ENCODE measurements around the gene EXD2. TPM values are rescaled to one million over a fixed set of nuclear protein-coding genes. Genes with fewer than 3 reads are reported as not detected.

Gene EXD2
- total RNA-seq, 6 experiments from 2014 or later: 13.8 to 19.2 (median 15.2) TPM

DNA sequence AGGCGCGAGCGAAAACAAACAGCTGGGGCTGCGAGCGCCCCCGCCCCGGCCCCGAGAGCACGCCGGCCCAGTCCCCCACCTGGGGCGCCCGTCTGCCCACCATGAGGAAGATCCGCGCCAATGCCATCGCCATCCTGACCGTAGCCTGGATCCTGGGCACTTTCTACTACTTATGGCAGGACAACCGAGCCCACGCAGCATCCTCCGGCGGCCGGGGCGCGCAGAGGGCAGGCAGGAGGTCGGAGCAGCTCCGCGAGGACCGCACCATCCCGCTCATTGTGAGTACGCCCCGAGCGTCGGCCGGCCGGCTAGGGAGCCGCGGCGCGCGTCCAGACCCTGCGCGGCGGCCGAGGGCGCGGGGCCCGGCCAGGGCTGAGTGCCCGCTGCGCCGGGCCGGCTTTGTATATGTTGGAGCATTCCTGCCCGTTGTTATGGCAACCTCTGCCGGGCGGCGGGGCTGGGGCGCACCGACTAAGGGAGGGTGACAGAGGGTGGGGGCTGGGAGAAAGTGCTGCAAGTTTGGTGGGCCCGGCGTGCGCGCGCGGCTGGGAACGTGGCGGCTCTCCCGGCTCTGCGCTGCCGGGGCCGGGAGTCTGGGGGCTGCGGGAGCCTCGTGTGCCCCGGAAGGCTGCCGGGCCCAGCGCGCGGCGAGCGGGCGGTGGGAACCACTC, 69.0 kb downstream of the EXD2 start:
- TF ChIP-seq, protein P1, sequence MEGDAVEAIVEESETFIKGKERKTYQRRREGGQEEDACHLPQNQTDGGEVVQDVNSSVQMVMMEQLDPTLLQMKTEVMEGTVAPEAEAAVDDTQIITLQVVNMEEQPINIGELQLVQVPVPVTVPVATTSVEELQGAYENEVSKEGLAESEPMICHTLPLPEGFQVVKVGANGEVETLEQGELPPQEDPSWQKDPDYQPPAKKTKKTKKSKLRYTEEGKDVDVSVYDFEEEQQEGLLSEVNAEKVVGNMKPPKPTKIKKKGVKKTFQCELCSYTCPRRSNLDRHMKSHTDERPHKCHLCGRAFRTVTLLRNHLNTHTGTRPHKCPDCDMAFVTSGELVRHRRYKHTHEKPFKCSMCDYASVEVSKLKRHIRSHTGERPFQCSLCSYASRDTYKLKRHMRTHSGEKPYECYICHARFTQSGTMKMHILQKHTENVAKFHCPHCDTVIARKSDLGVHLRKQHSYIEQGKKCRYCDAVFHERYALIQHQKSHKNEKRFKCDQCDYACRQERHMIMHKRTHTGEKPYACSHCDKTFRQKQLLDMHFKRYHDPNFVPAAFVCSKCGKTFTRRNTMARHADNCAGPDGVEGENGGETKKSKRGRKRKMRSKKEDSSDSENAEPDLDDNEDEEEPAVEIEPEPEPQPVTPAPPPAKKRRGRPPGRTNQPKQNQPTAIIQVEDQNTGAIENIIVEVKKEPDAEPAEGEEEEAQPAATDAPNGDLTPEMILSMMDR (IDR thresholded peaks at IDR 0.05): no peak
- Mint-ChIP-seq H3K27me3 (ENCODE audit: insufficient read depth) (peaks cover 34% of the 10 kb centered on the region), H3K4me3 (peak overlapping the region; percentile 65), H3K4me1 (ENCODE audit: low read depth) (peaks cover 27% of the 10 kb centered on the region), H3K36me3 (ENCODE audit: low read depth) (no peaks in the 10 kb centered on the region), H3K9me3 (no peaks in the 10 kb centered on the region), H3K27ac (no peak overlapping the region)
- DNase-seq: no peak

DNA sequence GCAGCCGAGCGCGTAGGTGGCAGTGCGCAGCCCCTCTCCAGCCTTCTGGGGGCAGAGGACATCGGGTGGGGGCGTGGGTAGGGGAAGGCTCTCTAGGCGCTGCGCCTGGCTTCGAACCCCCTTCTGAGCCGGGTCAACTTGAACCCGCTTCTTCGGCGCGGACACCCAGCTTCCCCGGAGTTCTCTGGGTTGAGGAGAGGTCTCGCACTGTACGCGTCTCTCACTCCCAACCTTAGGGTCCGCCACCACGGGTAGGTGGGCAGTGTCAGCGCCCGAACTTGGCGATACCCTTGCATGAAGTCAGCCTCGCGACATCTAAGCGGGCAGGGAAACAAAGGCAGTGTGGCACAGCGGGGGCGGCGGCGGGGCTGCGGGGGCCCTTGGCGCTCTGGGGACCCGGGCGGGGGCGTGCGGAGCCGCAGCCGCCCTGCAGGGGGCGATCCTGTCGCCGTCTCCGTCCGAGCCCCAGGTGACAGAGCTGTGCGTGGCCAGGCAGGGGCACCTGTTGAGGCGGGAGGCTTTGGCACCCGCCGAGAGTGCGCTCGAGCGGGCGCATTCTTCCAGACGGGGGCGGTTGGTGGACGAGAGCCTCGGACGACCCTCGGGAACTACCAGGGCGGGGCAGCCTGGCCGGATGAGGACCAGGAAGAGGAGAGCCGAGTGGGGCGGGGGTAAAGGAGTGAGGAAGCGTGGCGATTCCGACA, 69.7 kb downstream of the EXD2 start:
- peaks cover 29% of the 10 kb centered on the region for H3K27me3 Mint-ChIP-seq (ENCODE audit: insufficient read depth)
- H3K36me3 Mint-ChIP-seq (ENCODE audit: low read depth): no peaks in the 10 kb centered on the region
- DNase-seq: no peak
- H3K4me1 Mint-ChIP-seq (ENCODE audit: low read depth): peaks cover 27% of the 10 kb centered on the region
- H3K27ac Mint-ChIP-seq: no peak overlapping the region
- no peaks in the 10 kb centered on the region for H3K9me3 Mint-ChIP-seq
- peak overlapping the region; percentile 54; the same call in 1 of the 2 replicates for H3K4me3 Mint-ChIP-seq
- TF ChIP-seq, protein P1 (IDR thresholded peaks at IDR 0.05): peak; percentile 75

DNA sequence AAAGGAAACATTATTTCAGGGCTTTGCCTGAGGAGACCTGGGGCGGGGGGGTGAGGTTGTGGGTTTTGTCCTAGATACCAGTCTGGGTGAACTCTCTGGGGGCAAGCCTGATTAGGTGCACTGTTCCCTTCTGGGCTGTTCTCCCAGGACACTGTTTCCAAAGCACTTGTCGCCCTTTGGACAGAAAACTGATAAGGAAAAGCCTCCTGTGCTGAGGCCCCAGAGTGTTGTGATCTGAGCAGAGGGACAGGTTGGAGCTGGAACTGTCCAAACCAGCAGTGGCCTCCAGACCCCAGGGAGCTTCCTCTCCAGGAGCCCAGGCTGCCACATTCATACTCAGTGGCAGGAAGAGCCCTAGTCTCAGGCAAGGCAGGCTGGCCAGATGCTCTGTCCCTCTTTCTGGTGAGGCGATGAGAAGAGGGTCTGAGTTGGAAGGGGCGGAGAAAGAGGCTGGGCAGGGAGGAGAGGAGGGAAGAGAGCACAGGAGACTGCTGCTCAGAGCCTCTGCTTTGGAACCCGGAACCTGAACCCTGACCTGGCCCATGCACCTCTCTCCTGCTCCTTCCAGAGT, 70.5 kb downstream of the EXD2 start:
- no peak overlapping the region; the same call in 1 of the 2 replicates for H3K4me3 Mint-ChIP-seq
- no peak overlapping the region; the same call in 1 of the 2 replicates for H3K27ac Mint-ChIP-seq
- H3K4me1 Mint-ChIP-seq (ENCODE audit: low read depth): peaks cover 27% of the 10 kb centered on the region
- peaks cover 21% of the 10 kb centered on the region for H3K27me3 Mint-ChIP-seq (ENCODE audit: insufficient read depth)
- no peaks in the 10 kb centered on the region for H3K9me3 Mint-ChIP-seq
- no peak for DNase-seq
- no peaks in the 10 kb centered on the region for H3K36me3 Mint-ChIP-seq (ENCODE audit: low read depth)
- TF ChIP-seq, protein P1 (IDR thresholded peaks at IDR 0.05): no peak

DNA sequence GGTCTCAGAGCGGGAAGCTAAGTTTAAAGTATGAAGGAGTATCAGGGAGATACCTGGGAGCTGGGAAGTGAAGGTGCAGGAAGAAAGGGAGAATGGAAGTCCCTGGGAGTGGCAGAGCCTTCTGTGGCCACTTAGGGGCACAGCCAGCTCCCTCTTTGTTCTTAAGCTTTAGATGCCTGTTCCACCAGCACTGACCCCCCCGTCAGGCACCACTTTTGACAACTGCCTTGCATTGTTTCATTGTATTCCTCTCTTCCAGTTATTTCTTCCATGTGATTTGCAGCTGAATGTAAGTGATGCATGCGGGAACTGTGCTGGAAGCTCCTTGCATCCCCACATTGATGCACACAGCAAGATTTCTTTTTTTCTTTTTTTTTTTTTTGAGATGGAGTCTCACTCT, 71.2 kb downstream of the EXD2 start:
- no peak overlapping the region for H3K4me3 Mint-ChIP-seq
- DNase-seq: no peak
- no peaks in the 10 kb centered on the region for H3K36me3 Mint-ChIP-seq (ENCODE audit: low read depth)
- H3K9me3 Mint-ChIP-seq: no peaks in the 10 kb centered on the region
- peaks cover 27% of the 10 kb centered on the region for H3K4me1 Mint-ChIP-seq (ENCODE audit: low read depth)
- TF ChIP-seq, protein P1 (IDR thresholded peaks at IDR 0.05): no peak
- no peak overlapping the region for H3K27ac Mint-ChIP-seq
- peaks cover 21% of the 10 kb centered on the region for H3K27me3 Mint-ChIP-seq (ENCODE audit: insufficient read depth)

DNA sequence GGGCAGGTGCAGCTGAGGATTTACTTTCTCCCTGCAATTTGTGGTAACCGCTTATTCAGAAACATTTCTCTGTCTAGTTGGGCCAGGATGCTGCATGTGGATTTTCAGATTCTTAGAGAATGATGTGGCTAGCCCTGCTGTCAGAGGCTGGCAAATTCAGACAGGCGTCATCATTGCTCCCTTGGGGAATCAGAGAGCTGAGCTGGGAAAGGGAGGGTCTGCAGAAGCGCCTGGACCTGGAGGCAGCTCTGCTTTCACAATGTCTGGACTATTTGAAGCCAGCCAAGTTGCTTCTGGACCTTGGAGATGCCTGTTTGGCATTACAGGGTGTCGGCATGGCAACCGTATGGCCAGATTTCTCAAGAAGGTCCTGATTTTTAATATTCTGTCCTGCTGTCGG, 72.1 kb downstream of the EXD2 start:
- Mint-ChIP-seq H3K27ac (peak overlapping the region; percentile 60), H3K4me3 (no peak overlapping the region), H3K36me3 (ENCODE audit: low read depth) (no peaks in the 10 kb centered on the region)

More for the DNA sequence above, 72.1 kb downstream of the EXD2 start:
- Mint-ChIP-seq H3K4me1 (ENCODE audit: low read depth) (peaks cover 27% of the 10 kb centered on the region), H3K27me3 (ENCODE audit: insufficient read depth) (peaks cover 17% of the 10 kb centered on the region), H3K9me3 (no peaks in the 10 kb centered on the region)
- DNase-seq: peak; percentile 83
- TF ChIP-seq, protein P1 (IDR thresholded peaks at IDR 0.05): no peak

Data from HFFc6 (cell line).